D721Med (cell line): ENCODE data around the gene NKAIN2.

ENCODE experiments used
- DNase-seq: peaks from one replicate; pipeline ENCODE4 v3.0.0; 2011; ENCODE audit warnings: low spot score; ENCODE audit not compliant: insufficient read length
- FAIRE-seq: peaks from 2 replicates; lab custom pipeline; 2011; peaks lifted over from hg19 to GRCh38; lab: Jason Lieb, UNC
- CTCF ChIP-seq: IDR thresholded peaks from 2 replicates; pipeline ENCODE4 v1.5.1; 2012; ENCODE audit warnings: mild to moderate bottlenecking, control low read depth; ENCODE audit not compliant: insufficient read depth; ENCODE audit errors: missing control alignments

Gene NKAIN2

GRCh38 chr6:124872361-124873065, 1068.8 kb downstream of the NKAIN2 start:
- DNase-seq (no peak), FAIRE-seq (no peak)
- no peak for TF ChIP-seq CTCF

DNA sequence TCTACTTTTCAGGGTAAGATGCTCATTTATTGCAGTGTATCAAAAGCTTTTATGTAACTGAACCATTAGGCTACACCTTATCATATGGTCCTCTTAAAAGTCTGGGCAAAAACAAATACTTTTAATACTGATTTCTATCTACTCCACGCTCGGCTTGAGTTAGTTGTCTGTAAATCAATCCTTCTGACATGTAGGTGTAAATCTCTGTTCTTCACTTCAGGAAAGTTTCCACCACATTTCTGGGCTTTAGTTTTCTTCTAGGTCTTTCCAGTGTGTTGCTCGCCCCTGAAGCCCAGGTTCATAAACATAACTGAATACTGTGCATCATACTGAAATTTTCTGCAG, 1069.4 kb downstream of the NKAIN2 start:
- FAIRE-seq, result no peak
- no peak for TF ChIP-seq CTCF
- no peak for DNase-seq
